Suprapubic skin (tissue), 4 donors: Measurements from ENCODE around the gene CAV2. TPM values are rescaled to one million over a fixed set of nuclear protein-coding genes. Genes with fewer than 3 reads are reported as not detected.

Experiments used
- DNase-seq, 2 donors: peaks; one replicate each; pipeline ENCODE4 v3.0.0-alpha.2; 2019; ENCODE audit warnings: low spot score in 2 of 2
- H3K27ac ChIP-seq: fragments of 200-600 bp; sonication (generic); one replicate; pipeline ENCODE4 v1.5.1; 2019
- H3K27me3 ChIP-seq: fragments of 200-600 bp; sonication (generic); one replicate; pipeline ENCODE4 v1.5.1; 2019
- H3K36me3 ChIP-seq: fragments of 200-600 bp; sonication (generic); one replicate; pipeline ENCODE4 v1.5.1; 2019
- H3K4me1 ChIP-seq: fragments of 200-600 bp; sonication (generic); one replicate; pipeline ENCODE4 v1.5.1; 2019
- H3K4me3 ChIP-seq: fragments of 200-600 bp; sonication (generic); one replicate; pipeline ENCODE4 v1.5.1; 2019; ENCODE audit warnings: mild to moderate bottlenecking
- H3K9me3 ChIP-seq: fragments of 200-600 bp; sonication (generic); one replicate; pipeline ENCODE4 v1.5.1; 2019
- CTCF ChIP-seq, 2 donors: fragments of 200-600 bp in 1 of 2; fragments of 450-650 bp in 1 of 2; sonication (generic) in 1 of 2; IDR thresholded peaks; one replicate each; pipeline ENCODE4 v1.5.1; 2016 to 2019; ENCODE audit warnings: antibody characterized with exemption in 2 of 2, mild to moderate bottlenecking in 1 of 2, moderate library complexity in 1 of 2
- EP300 ChIP-seq: sonication (generic); formaldehyde crosslinking; IDR thresholded peaks from one replicate; pipeline ENCODE4 v1.6.1; 2017; ENCODE audit warnings: antibody characterized with exemption
- POLR2A ChIP-seq, 2 donors: fragments of 450-650 bp; IDR thresholded peaks; one replicate each; pipeline ENCODE4 v1.6.1; 2017; ENCODE audit warnings: antibody characterized with exemption in 2 of 2, mild to moderate bottlenecking in 2 of 2, moderate library complexity in 2 of 2
- POLR2AphosphoS5 ChIP-seq, 3 donors: sonication (generic); formaldehyde crosslinking; IDR thresholded peaks; one replicate each; pipeline ENCODE4 v1.6.1; 2017; ENCODE audit warnings: antibody characterized with exemption in 3 of 3
- WGBS: methylation state at CpG from one replicate; pipeline ENCODE4 v1.1.5; 2018; 5-methylcytosine and 5-hydroxymethylcytosine counted together
- total RNA-seq, 4 donors: library from RNA; depleted of rRNA; stranded (reverse); fragments of >200 nt; gene quantifications; one replicate each; pipeline ENCODE4 v1.1.0, GENCODE V29; 2016

Gene CAV2
- total RNA-seq, 4 donors from 2014 or later = 73.8 to 108 (median 98.7) TPM

GRCh38 chr7:116541951-116542350, 42.4 kb downstream of the CAV2 start:
- no peak for DNase-seq
- TF ChIP-seq POLR2A (IDR thresholded peaks at IDR 0.05) (no peak), EP300 (no peak), CTCF (IDR thresholded peaks at IDR 0.05) (no peak), POLR2AphosphoS5 (IDR thresholded peaks at IDR 0.05) (no peak)
- Histone ChIP-seq H3K36me3 (peaks cover 14% of the 10 kb centered on the region), H3K27ac (no peak overlapping the region), H3K4me1 (peaks cover 26% of the 10 kb centered on the region), H3K4me3 (no peak overlapping the region), H3K27me3 (no peaks in the 10 kb centered on the region), H3K9me3 (no peaks in the 10 kb centered on the region)
- WGBS = 73% methylated on average over 3 of the region's 3 CpGs

- no peak for TF ChIP-seq POLR2AphosphoS5 (IDR thresholded peaks at IDR 0.05)
- TF ChIP-seq EP300 = no peak
- no peak for TF ChIP-seq CTCF (IDR thresholded peaks at IDR 0.05)
- TF ChIP-seq POLR2A (IDR thresholded peaks at IDR 0.05) = no peak
- Histone ChIP-seq H3K36me3 (peaks cover 14% of the 10 kb centered on the region), H3K9me3 (no peaks in the 10 kb centered on the region), H3K4me3 (no peak overlapping the region), H3K27me3 (no peaks in the 10 kb centered on the region), H3K4me1 (peaks cover 28% of the 10 kb centered on the region), H3K27ac (peak overlapping the region; percentile 5)
- no peak for DNase-seq
- 61% methylated on average over 2 of the region's 2 CpGs for WGBS
Observed at GRCh38 chr7:116542618-116543017, 43.1 kb downstream of the CAV2 start.

GRCh38 chr7:116543664-116544063, 44.1 kb downstream of the CAV2 start:
- TF ChIP-seq POLR2AphosphoS5 (IDR thresholded peaks at IDR 0.05) (no peak), EP300 (no peak), POLR2A (IDR thresholded peaks at IDR 0.05) (no peak), CTCF (IDR thresholded peaks at IDR 0.05) (no peak)
- H3K9me3 ChIP-seq = no peaks in the 10 kb centered on the region
- WGBS = 66% methylated on average over 2 of the region's 2 CpGs
- H3K27me3 ChIP-seq = no peaks in the 10 kb centered on the region
- H3K4me3 ChIP-seq = no peak overlapping the region
- H3K27ac ChIP-seq = no peak overlapping the region
- peaks cover 28% of the 10 kb centered on the region for H3K4me1 ChIP-seq
- peaks cover 13% of the 10 kb centered on the region for H3K36me3 ChIP-seq
- DNase-seq = no peak

- DNase-seq = no peak
- TF ChIP-seq POLR2A (IDR thresholded peaks at IDR 0.05) (no peak), POLR2AphosphoS5 (IDR thresholded peaks at IDR 0.05) (no peak), EP300 (no peak), CTCF (IDR thresholded peaks at IDR 0.05) (no peak)
- no peak overlapping the region for H3K27ac ChIP-seq
- H3K27me3 ChIP-seq = no peaks in the 10 kb centered on the region
- 76% methylated on average over 1 of the region's 1 CpG for WGBS
- H3K36me3 ChIP-seq = peaks cover 6% of the 10 kb centered on the region
- H3K4me1 ChIP-seq = peaks cover 28% of the 10 kb centered on the region
- no peak overlapping the region for H3K4me3 ChIP-seq
- no peaks in the 10 kb centered on the region for H3K9me3 ChIP-seq
Observed at GRCh38 chr7:116544487-116544886, 44.9 kb downstream of the CAV2 start.

GRCh38 chr7:116545411-116545993, 46.0 kb downstream of the CAV2 start:
- no peak for TF ChIP-seq POLR2AphosphoS5 (IDR thresholded peaks at IDR 0.05)
- TF ChIP-seq POLR2A (IDR thresholded peaks at IDR 0.05) = no peak
- TF ChIP-seq CTCF (IDR thresholded peaks at IDR 0.05) = no peak
- TF ChIP-seq EP300 = no peak
- 66% methylated on average over 6 of the region's 6 CpGs for WGBS
- no peaks in the 10 kb centered on the region for H3K27me3 ChIP-seq
- no peak for DNase-seq
- no peaks in the 10 kb centered on the region for H3K9me3 ChIP-seq
- H3K36me3 ChIP-seq = peaks cover 6% of the 10 kb centered on the region
- H3K4me1 ChIP-seq = peaks cover 32% of the 10 kb centered on the region
- peak overlapping the region; percentile 21 for H3K27ac ChIP-seq
- H3K4me3 ChIP-seq = no peak overlapping the region
